ENCODE data around the gene HMX1. TPM values are rescaled to one million over a fixed set of nuclear protein-coding genes. Genes with fewer than 3 reads are reported as not detected.
A peak's percentile ranks its signal among the peaks of the same experiment; 100 is the strongest.

The HMX1 gene
- total RNA-seq, 1 donor from 2014 or later = 0.92 TPM

DNA sequence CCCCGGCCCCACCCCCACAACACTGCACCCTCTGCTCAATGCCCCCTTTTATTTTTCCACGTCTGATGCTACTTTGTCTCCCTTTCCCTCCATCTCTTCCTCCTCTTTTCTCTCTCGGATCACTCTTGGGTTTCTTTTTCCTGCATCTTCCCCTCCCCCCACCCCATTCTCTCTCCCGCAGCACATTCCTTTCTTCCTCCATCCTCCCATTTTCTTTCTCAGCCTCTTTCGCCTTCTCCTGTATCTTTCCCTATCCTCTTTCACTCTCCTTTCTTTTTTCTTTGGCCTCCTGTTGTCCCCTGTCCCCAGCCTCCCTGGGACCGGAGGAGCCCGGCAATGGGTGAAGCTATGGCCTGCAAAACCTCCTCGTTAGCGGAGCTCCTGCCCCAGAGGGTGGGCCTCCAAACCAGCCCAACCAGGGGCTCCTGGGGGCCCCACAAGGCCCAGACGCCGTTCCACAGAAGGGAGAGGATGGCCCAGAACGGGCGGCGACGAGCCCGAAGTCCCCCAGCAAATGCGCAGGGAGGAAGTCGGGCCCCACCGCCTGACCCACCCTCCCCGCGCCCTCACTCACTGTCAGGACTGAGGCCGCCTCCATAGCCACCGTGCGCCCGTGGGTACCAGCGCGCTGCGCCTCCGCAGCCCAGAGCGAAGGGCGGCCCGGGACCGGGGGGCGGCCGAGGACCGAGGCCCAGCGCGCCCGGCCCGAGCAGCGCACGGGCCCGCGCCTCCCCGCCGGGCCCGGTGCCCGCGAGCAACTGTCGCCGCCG, 807 bp downstream of the HMX1 start:
- no peak for DNase-seq (ENCODE audit: low spot score in 2 of 2, unreplicated experiment in 2 of 2)
- Mint-ChIP-seq H3K36me3 (peaks cover 2% of the 10 kb centered on the region), H3K27me3 (ENCODE audit: low read depth) (peaks cover 86% of the 10 kb centered on the region), H3K9me3 (no peaks in the 10 kb centered on the region), H3K4me3 (peak overlapping the region; percentile 51), H3K27ac (no peak overlapping the region), H3K4me1 (peaks cover 7% of the 10 kb centered on the region)
- TF ChIP-seq, protein P1, sequence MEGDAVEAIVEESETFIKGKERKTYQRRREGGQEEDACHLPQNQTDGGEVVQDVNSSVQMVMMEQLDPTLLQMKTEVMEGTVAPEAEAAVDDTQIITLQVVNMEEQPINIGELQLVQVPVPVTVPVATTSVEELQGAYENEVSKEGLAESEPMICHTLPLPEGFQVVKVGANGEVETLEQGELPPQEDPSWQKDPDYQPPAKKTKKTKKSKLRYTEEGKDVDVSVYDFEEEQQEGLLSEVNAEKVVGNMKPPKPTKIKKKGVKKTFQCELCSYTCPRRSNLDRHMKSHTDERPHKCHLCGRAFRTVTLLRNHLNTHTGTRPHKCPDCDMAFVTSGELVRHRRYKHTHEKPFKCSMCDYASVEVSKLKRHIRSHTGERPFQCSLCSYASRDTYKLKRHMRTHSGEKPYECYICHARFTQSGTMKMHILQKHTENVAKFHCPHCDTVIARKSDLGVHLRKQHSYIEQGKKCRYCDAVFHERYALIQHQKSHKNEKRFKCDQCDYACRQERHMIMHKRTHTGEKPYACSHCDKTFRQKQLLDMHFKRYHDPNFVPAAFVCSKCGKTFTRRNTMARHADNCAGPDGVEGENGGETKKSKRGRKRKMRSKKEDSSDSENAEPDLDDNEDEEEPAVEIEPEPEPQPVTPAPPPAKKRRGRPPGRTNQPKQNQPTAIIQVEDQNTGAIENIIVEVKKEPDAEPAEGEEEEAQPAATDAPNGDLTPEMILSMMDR (IDR thresholded peaks at IDR 0.05; ENCODE audit: unreplicated experiment) = no peak

DNA sequence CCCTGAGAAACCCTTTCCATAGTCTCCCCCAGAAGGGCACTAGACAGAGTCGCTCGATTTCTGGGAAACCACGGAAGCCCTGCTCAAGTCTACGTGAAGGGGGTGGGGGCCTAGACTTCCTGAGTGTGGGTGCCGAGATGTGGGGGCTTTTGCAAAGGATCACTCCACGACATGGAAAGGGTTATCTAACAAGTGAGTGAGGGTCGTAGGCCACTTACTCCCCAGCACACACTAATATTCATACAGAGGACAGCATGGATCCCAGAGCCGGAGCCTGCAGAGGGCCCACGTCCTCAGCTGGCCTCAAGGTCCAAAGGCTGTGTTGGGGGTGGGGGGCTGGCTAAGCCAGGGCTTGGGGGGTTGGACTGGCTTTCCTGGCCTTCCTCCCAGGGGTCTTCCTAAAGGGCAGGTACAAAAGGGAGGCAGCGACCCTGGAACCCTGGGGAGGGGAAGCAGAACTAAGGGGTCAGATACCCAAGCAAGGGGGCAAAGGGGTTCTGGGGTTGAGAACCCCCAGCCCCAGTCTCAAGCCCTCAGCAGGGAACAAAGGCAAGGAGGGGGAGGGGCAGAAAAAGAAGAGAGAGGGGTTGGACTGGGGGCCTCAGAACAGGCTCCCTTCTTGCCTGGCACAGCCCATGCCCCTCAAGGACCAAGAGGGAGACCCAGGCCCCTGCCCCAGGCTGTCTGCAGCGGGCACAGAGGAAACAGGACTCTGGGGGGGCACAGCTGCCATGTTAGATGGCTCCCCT, 1.6 kb downstream of the HMX1 start:
- DNase-seq (ENCODE audit: low spot score in 2 of 2, unreplicated experiment in 2 of 2) = no peak
- H3K27me3 Mint-ChIP-seq (ENCODE audit: low read depth) = peaks cover 86% of the 10 kb centered on the region
- peaks cover 7% of the 10 kb centered on the region for H3K4me1 Mint-ChIP-seq
- H3K4me3 Mint-ChIP-seq = peak overlapping the region; percentile 43
- H3K36me3 Mint-ChIP-seq = peaks cover 2% of the 10 kb centered on the region
- H3K27ac Mint-ChIP-seq = no peak overlapping the region
- TF ChIP-seq, protein P1 (IDR thresholded peaks at IDR 0.05; ENCODE audit: unreplicated experiment) = no peak
- H3K9me3 Mint-ChIP-seq = no peaks in the 10 kb centered on the region

DNA sequence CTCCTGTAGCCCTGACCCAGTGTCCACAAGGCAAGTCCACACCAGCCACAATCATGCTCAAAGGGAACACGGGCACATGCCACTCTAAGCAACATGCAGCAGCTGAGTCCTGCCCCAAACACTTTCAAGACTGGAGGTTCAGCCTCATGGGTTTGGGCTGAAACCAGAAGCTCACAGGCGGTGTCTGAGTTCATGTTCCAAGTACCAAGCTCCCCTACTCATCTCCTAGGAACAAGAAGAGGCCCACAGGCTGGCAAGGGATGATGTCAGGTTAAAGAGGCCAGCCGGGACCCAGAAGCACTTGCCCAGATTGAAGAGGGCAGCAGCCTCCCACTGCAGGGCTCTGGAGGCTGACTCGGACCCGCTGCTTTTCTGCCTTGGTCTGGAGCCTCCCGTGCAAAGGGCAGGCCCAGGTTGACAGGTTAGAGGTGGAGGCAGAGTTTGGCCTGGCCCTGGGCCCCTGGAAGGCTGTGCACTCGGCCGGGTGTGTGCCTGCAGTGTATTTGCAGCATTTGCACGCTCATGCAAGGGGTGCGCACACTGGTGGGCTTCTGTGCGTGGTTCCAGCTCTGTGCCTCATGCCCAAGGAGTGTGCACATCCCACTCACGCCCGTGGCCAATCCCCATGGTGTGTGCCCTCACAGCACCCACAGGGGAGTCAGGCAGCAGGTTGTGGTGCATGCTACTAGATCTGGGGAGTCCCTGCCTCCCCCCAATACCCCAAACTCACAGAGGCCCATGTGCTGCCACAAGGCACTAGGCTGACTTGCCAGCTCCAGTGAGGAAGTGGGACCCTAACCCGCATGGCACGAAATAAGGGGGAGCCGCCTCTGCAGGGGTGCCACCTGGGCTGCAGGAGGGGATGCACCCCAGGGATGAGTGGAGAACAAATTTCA, 2.4 kb downstream of the HMX1 start:
- Mint-ChIP-seq H3K36me3 (peaks cover 2% of the 10 kb centered on the region), H3K4me3 (no peak overlapping the region), H3K27ac (no peak overlapping the region), H3K27me3 (ENCODE audit: low read depth) (peaks cover 86% of the 10 kb centered on the region), H3K9me3 (no peaks in the 10 kb centered on the region), H3K4me1 (peaks cover 7% of the 10 kb centered on the region)
- TF ChIP-seq, protein P1 (IDR thresholded peaks at IDR 0.05; ENCODE audit: unreplicated experiment) = no peak
- no peak for DNase-seq (ENCODE audit: low spot score in 2 of 2, unreplicated experiment in 2 of 2)

DNA sequence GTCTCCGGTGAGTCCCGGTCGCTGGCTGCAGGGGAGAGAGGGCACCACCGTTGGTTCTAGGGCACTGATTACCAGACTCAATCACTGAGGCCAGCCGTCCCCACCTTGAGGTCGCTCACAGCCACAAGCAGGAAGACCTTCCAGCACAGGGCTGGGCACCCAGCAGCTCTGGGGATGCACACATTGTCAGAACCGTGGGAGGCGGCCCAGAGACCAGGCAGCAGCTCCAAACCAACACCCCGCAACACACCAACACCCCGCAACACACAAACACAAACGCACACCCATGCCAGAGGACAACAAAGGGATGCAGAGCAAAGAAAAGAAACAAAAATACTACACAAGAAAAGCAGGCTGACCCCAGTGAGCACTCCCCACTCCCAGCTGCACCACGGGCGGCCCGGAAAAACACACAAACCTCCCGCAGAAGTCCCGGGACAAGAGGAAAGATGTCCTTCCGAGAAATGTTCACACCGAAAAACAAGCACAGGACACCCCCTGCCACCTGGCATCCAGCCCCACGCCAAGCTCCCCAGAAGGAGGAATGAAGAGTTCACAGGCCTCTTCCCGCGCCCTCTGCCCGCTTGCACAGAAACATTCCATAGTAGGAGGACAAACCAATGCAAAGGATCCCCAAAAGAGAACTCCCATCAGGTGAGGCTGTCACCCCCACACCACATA, 3.2 kb downstream of the HMX1 start:
- TF ChIP-seq, protein P1 (IDR thresholded peaks at IDR 0.05; ENCODE audit: unreplicated experiment) = no peak
- Mint-ChIP-seq H3K36me3 (peaks cover 2% of the 10 kb centered on the region), H3K4me1 (peaks cover 7% of the 10 kb centered on the region), H3K27me3 (ENCODE audit: low read depth) (peaks cover 86% of the 10 kb centered on the region), H3K4me3 (no peak overlapping the region), H3K27ac (no peak overlapping the region), H3K9me3 (no peaks in the 10 kb centered on the region)
- DNase-seq (ENCODE audit: low spot score in 2 of 2, unreplicated experiment in 2 of 2) = no peak
